ENCODE measurements around the gene THG1L.

THG1L gene

DNA sequence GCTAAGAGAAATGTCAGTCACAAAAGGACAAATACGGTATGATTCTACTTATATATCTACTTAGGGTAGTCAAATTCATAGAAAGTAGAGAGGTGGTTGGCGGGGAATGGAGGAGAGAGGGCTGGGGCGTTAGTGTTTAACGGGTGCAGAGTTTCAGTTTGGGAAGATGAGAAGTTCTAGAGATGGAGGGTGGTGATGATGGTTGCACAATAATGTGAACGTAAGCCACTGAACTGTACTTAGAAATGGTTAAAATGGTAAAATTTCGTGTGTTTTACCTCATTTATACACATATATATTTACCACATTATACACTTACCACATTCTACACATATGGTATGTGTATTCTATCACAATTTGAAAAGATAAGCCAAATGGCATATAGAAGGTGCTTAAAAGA lies 48.0 kb downstream of the THG1L start:
- TF ChIP-seq, protein P1, sequence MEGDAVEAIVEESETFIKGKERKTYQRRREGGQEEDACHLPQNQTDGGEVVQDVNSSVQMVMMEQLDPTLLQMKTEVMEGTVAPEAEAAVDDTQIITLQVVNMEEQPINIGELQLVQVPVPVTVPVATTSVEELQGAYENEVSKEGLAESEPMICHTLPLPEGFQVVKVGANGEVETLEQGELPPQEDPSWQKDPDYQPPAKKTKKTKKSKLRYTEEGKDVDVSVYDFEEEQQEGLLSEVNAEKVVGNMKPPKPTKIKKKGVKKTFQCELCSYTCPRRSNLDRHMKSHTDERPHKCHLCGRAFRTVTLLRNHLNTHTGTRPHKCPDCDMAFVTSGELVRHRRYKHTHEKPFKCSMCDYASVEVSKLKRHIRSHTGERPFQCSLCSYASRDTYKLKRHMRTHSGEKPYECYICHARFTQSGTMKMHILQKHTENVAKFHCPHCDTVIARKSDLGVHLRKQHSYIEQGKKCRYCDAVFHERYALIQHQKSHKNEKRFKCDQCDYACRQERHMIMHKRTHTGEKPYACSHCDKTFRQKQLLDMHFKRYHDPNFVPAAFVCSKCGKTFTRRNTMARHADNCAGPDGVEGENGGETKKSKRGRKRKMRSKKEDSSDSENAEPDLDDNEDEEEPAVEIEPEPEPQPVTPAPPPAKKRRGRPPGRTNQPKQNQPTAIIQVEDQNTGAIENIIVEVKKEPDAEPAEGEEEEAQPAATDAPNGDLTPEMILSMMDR (IDR thresholded peaks at IDR 0.05; ENCODE audit: poor library complexity, severe bottlenecking), result no peak

DNA sequence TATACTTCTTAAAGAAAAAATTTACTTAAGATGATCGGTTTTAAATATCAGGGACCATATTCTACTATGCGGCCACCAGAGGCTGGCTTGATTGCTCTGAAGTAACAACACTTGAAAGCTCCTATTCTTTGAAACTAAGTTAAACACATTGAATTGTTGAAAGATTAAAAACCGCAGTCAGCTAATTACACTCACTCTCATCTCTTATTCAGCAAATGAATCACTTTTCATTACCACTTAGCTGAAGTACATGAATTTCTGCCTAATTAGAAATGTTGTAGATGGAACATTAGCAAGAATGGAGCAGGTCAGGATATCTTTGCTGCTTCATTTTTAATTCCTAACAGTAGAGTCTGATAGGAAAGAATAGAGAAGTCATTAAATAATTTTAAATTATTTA lies 54.6 kb downstream of the THG1L start:
- DNase-seq (ENCODE audit: low spot score), result no peak

More for the DNA sequence above, 48.0 kb downstream of the THG1L start:
- H3K27me3 ChIP-seq (ENCODE audit: insufficient read depth, poor library complexity, severe bottlenecking), result no peaks in the 10 kb centered on the region
- no peak for DNase-seq (ENCODE audit: low spot score)
- no peaks in the 10 kb centered on the region for H3K4me1 ChIP-seq (ENCODE audit: insufficient read depth, poor library complexity, severe bottlenecking)
- no peaks in the 10 kb centered on the region for H3K9me3 ChIP-seq (ENCODE audit: severe bottlenecking)
- H3K36me3 ChIP-seq (ENCODE audit: low read depth), result peaks cover under 1% of the 10 kb centered on the region
- no peak for ATAC-seq (ENCODE audit: low read depth)
- H3K27ac ChIP-seq (ENCODE audit: poor library complexity, severe bottlenecking), result no peak overlapping the region
- H3K4me3 ChIP-seq (ENCODE audit: severe bottlenecking), result no peak overlapping the region

More for the DNA sequence above, 54.6 kb downstream of the THG1L start:
- H3K4me1 ChIP-seq (ENCODE audit: insufficient read depth, poor library complexity, severe bottlenecking), result no peaks in the 10 kb centered on the region
- H3K9me3 ChIP-seq (ENCODE audit: severe bottlenecking), result no peaks in the 10 kb centered on the region
- H3K27me3 ChIP-seq (ENCODE audit: insufficient read depth, poor library complexity, severe bottlenecking), result no peaks in the 10 kb centered on the region
- ATAC-seq (ENCODE audit: low read depth), result no peak
- TF ChIP-seq, protein P1 (IDR thresholded peaks at IDR 0.05; ENCODE audit: poor library complexity, severe bottlenecking), result no peak
- no peak overlapping the region for H3K27ac ChIP-seq (ENCODE audit: poor library complexity, severe bottlenecking)
- peaks cover 58% of the 10 kb centered on the region for H3K36me3 ChIP-seq (ENCODE audit: low read depth)
- no peak overlapping the region for H3K4me3 ChIP-seq (ENCODE audit: severe bottlenecking)

All from RWPE2 (cell line).